SK-N-MC (cell line): ENCODE measurements around the gene NFATC1.

Experiments
- EZH2 ChIP-seq: fragments of 200-600 bp; sonication (generic); IDR thresholded peaks from one replicate; pipeline ENCODE4 v1.6.1; 2017; ENCODE audit warnings: antibody characterized with exemption
- FOXP2 ChIP-seq: optimal IDR thresholded peaks from 2 replicates; pipeline ENCODE3; 2011; ENCODE audit warnings: mild to moderate bottlenecking, moderate library complexity; ENCODE audit not compliant: insufficient read depth; ENCODE audit errors: extremely low read length, control extremely low read depth
- POLR2AphosphoS5 ChIP-seq: IDR thresholded peaks from 2 replicates; pipeline ENCODE4 v1.6.1; 2012; ENCODE audit warnings: mild to moderate bottlenecking, low read depth, low read length, borderline replicate concordance

- TF ChIP-seq EZH2 (no peak), POLR2AphosphoS5 (no peak), FOXP2 (no peak)
Observed at GRCh38 chr18:79348066-79348465, 47.7 kb upstream of the NFATC1 start.
